HEK293 (cell line): ENCODE results near the gene IKZF2.

Source experiments
- CTCF ChIA-PET: fragments of 350-600 bp; formaldehyde crosslinking; extraction: SDS; loops from one replicate; lab custom pipeline; 2021; ENCODE audit warnings: antibody characterized with exemption; lab: Yijun Ruan, JAX
- POLR2A ChIA-PET: fragments of 300-600 bp; formaldehyde crosslinking; extraction: SDS; loops from one replicate; lab custom pipeline; 2020; ENCODE audit warnings: antibody characterized with exemption, inconsistent platforms; lab: Yijun Ruan, JAX
- H3K27ac ChIP-seq: fragments of 200-500 bp; sonication (Bioruptor generic); 2 replicates; pipeline ENCODE4 v1.5.1; 2014; ENCODE audit warnings: low read depth, low read length, control low read depth, inconsistent platforms; ENCODE audit errors: extremely low read depth
- H3K36me3 ChIP-seq, 2 experiments: fragments of 200-500 bp in 1 of 2; sonication (Bioruptor generic) in 1 of 2; 1 replicate in 1 of 2; 2 replicates in 1 of 2; pipeline ENCODE4 v1.5.1; 2014 to 2017; ENCODE audit warnings: inconsistent platforms in 2 of 2, low read length in 2 of 2; ENCODE audit not compliant: control insufficient read depth in 2 of 2, insufficient read depth in 1 of 2
- H3K4me1 ChIP-seq: fragments of 200-500 bp; sonication (Bioruptor generic); 2 replicates; pipeline ENCODE4 v1.5.1; 2014; ENCODE audit warnings: mild to moderate bottlenecking, low read length, inconsistent platforms; ENCODE audit not compliant: control insufficient read depth, insufficient read depth
- H3K4me3 ChIP-seq: 2 replicates; pipeline ENCODE4 v1.5.1; 2011; ENCODE audit warnings: low read depth, mild to moderate bottlenecking, control low read depth, low read length, moderate library complexity
- H3K9me3 ChIP-seq: fragments of 200-500 bp; sonication (Bioruptor generic); 2 replicates; pipeline ENCODE4 v1.5.1; 2014; ENCODE audit warnings: low read depth, low read length, inconsistent platforms; ENCODE audit not compliant: control insufficient read depth, insufficient read depth
- GLIS2 ChIP-seq: fragments of 450-650 bp; formaldehyde crosslinking; IDR thresholded peaks from 2 replicates; pipeline ENCODE4 v1.5.1; 2016; ENCODE audit warnings: missing biosample characterization, missing genetic modification characterization
- KLF16 ChIP-seq: fragments of 450-650 bp; formaldehyde crosslinking; IDR thresholded peaks from 2 replicates; pipeline ENCODE4 v1.5.1; 2017; ENCODE audit warnings: missing biosample characterization, missing genetic modification characterization
- PRDM1 ChIP-seq: fragments of 450-650 bp; formaldehyde crosslinking; IDR thresholded peaks from 2 replicates; pipeline ENCODE4; 2016; ENCODE audit warnings: missing biosample characterization, missing genetic modification characterization
- REPIN1 ChIP-seq: fragments of 450-650 bp; formaldehyde crosslinking; IDR thresholded peaks from 2 replicates; pipeline ENCODE4 v1.5.1; 2017; ENCODE audit warnings: missing biosample characterization, missing genetic modification characterization, low read depth
- SCRT1 ChIP-seq: fragments of 450-650 bp; formaldehyde crosslinking; IDR thresholded peaks from 2 replicates; pipeline ENCODE4 v1.5.1; 2016; ENCODE audit warnings: missing biosample characterization, missing genetic modification characterization, borderline replicate concordance
- SP2 ChIP-seq: fragments of 450-650 bp; formaldehyde crosslinking; IDR thresholded peaks from 2 replicates; pipeline ENCODE4 v1.5.1; 2016; ENCODE audit warnings: missing biosample characterization, missing genetic modification characterization
- SP7 ChIP-seq: fragments of 450-650 bp; formaldehyde crosslinking; IDR thresholded peaks from 2 replicates; pipeline ENCODE4 v1.5.1; 2016; ENCODE audit warnings: missing biosample characterization, missing genetic modification characterization
- TCF7L2 ChIP-seq: IDR thresholded peaks from 2 replicates; pipeline ENCODE4 v1.6.1; 2011; ENCODE audit warnings: low read depth, mild to moderate bottlenecking, inconsistent platforms, low read length, moderate library complexity, borderline replicate concordance
- ZBTB44 ChIP-seq: fragments of 450-650 bp; IDR thresholded peaks from 2 replicates; pipeline ENCODE4 v1.5.1; 2018; ENCODE audit warnings: missing biosample characterization, mild to moderate bottlenecking, missing genetic modification characterization
- ZBTB6 ChIP-seq: fragments of 450-650 bp; formaldehyde crosslinking; IDR thresholded peaks from 2 replicates; pipeline ENCODE4 v1.5.1; 2017; ENCODE audit warnings: missing biosample characterization, missing genetic modification characterization
- ZNF112 ChIP-seq: fragments of 450-650 bp; formaldehyde crosslinking; IDR thresholded peaks from 2 replicates; pipeline ENCODE4 v1.5.0; 2017; ENCODE audit warnings: missing biosample characterization, missing genetic modification characterization
- ZNF140 ChIP-seq: fragments of 450-650 bp; formaldehyde crosslinking; IDR thresholded peaks from 2 replicates; pipeline ENCODE4 v1.5.1; 2016; ENCODE audit warnings: missing biosample characterization, missing genetic modification characterization
- ZNF146 ChIP-seq: fragments of 450-650 bp; formaldehyde crosslinking; IDR thresholded peaks from 2 replicates; pipeline ENCODE4 v1.5.1; 2016; ENCODE audit warnings: missing biosample characterization, missing genetic modification characterization
- ZNF155 ChIP-seq: fragments of 450-650 bp; formaldehyde crosslinking; IDR thresholded peaks from 2 replicates; pipeline ENCODE4 v1.5.1; 2016; ENCODE audit warnings: missing biosample characterization, missing genetic modification characterization
- ZNF157 ChIP-seq: fragments of 450-650 bp; formaldehyde crosslinking; IDR thresholded peaks from 2 replicates; pipeline ENCODE4 v1.5.1; 2016; ENCODE audit warnings: missing biosample characterization, missing genetic modification characterization
- ZNF248 ChIP-seq: fragments of 450-650 bp; formaldehyde crosslinking; IDR thresholded peaks from 2 replicates; pipeline ENCODE4 v1.5.1; 2017; ENCODE audit warnings: missing biosample characterization, missing genetic modification characterization
- ZNF391 ChIP-seq: fragments of 450-650 bp; formaldehyde crosslinking; IDR thresholded peaks from 2 replicates; pipeline ENCODE4 v1.5.1; 2016; ENCODE audit warnings: low read depth, missing biosample characterization, missing genetic modification characterization, borderline replicate concordance
- ZNF423 ChIP-seq: fragments of 450-650 bp; formaldehyde crosslinking; IDR thresholded peaks from 2 replicates; pipeline ENCODE4 v1.5.1; 2016; ENCODE audit warnings: missing biosample characterization, missing genetic modification characterization
- ZNF513 ChIP-seq: fragments of 450-650 bp; IDR thresholded peaks from 2 replicates; pipeline ENCODE4 v1.5.1; 2018; ENCODE audit warnings: missing biosample characterization, missing genetic modification characterization
- ZNF571 ChIP-seq: fragments of 450-650 bp; formaldehyde crosslinking; IDR thresholded peaks from 2 replicates; pipeline ENCODE4 v1.5.0; 2017; ENCODE audit warnings: missing biosample characterization, missing genetic modification characterization
- ZNF580 ChIP-seq: fragments of 450-650 bp; formaldehyde crosslinking; IDR thresholded peaks from 2 replicates; pipeline ENCODE4 v1.5.1; 2016; ENCODE audit warnings: missing biosample characterization, missing genetic modification characterization
- ZNF660 ChIP-seq: fragments of 450-650 bp; IDR thresholded peaks from 2 replicates; pipeline ENCODE4 v1.5.1; 2018; ENCODE audit warnings: missing biosample characterization, mild to moderate bottlenecking, missing genetic modification characterization
- ZNF747 ChIP-seq: fragments of 450-650 bp; formaldehyde crosslinking; IDR thresholded peaks from 2 replicates; pipeline ENCODE4 v1.5.1; 2016; ENCODE audit warnings: missing biosample characterization, missing genetic modification characterization
- ZNF768 ChIP-seq: fragments of 450-650 bp; formaldehyde crosslinking; IDR thresholded peaks from 2 replicates; pipeline ENCODE4 v1.5.1; 2018; ENCODE audit warnings: missing biosample characterization, mild to moderate bottlenecking, missing genetic modification characterization
- ZNF792 ChIP-seq: fragments of 450-650 bp; formaldehyde crosslinking; IDR thresholded peaks from 2 replicates; pipeline ENCODE4 v1.5.1; 2016; ENCODE audit warnings: missing biosample characterization, missing genetic modification characterization

Gene IKZF2

GRCh38 chr2:213019368-213019767, 132.0 kb downstream of the IKZF2 start:
- Histone ChIP-seq H3K27ac (no peak overlapping the region), H3K4me1 (no peaks in the 10 kb centered on the region), H3K4me3 (no peak overlapping the region), H3K9me3 (no peaks in the 10 kb centered on the region), H3K36me3 (no peaks in the 10 kb centered on the region)
- TF ChIP-seq ZBTB44 (no peak), ZBTB6 (tag by site-specific recombination) (no peak), SP7 (no peak), ZNF140 (no peak), ZNF155 (tag by site-specific recombination) (no peak), ZNF423 (tag by site-specific recombination) (no peak), TCF7L2 (no peak), ZNF248 (no peak), PRDM1 (no peak), SCRT1 (tag by site-specific recombination) (no peak), ZNF747 (tag by site-specific recombination) (no peak), SP2 (tag by site-specific recombination) (no peak), ZNF391 (tag by site-specific recombination) (no peak), ZNF112 (tag by site-specific recombination) (no peak), ZNF146 (tag by site-specific recombination) (no peak), GLIS2 (no peak), ZNF571 (tag by site-specific recombination) (no peak), ZNF768 (tag by site-specific recombination) (no peak)
- CTCF ChIA-PET = no interaction called here
- POLR2A ChIA-PET = no interaction called here

- Histone ChIP-seq H3K4me3 (no peak overlapping the region), H3K9me3 (no peaks in the 10 kb centered on the region), H3K4me1 (no peaks in the 10 kb centered on the region), H3K36me3 (no peaks in the 10 kb centered on the region), H3K27ac (no peak overlapping the region)
- ChIA-PET POLR2A (no interaction called here), CTCF (interaction anchor here (0.5 to 0.6 kb wide), 2 partner anchors 240 to 293 kb away, joined by 3 read pairs; no protein-coding TSS in a partner anchor)
- no peak for TF ChIP-seq REPIN1 (tag by site-specific recombination)
- no peak for TF ChIP-seq ZNF792 (tag by site-specific recombination)
- TF ChIP-seq ZNF580 (tag by site-specific recombination) = no peak
- TF ChIP-seq ZNF513 = no peak
- TF ChIP-seq ZNF157 (tag by site-specific recombination) = no peak
- no peak for TF ChIP-seq KLF16 (tag by site-specific recombination)
- TF ChIP-seq ZNF660 (tag by site-specific recombination) = no peak
Measured at GRCh38 chr2:213018340-213018901, 133.0 kb downstream of the IKZF2 start.
